ENCODE measurements around the gene MYBPHL. TPM values are rescaled to one million over a fixed set of nuclear protein-coding genes. Genes with fewer than 3 reads are reported as not detected.

MYBPHL gene
- total RNA-seq, 1 donor from 2014 or later: 0.60 TPM

DNA sequence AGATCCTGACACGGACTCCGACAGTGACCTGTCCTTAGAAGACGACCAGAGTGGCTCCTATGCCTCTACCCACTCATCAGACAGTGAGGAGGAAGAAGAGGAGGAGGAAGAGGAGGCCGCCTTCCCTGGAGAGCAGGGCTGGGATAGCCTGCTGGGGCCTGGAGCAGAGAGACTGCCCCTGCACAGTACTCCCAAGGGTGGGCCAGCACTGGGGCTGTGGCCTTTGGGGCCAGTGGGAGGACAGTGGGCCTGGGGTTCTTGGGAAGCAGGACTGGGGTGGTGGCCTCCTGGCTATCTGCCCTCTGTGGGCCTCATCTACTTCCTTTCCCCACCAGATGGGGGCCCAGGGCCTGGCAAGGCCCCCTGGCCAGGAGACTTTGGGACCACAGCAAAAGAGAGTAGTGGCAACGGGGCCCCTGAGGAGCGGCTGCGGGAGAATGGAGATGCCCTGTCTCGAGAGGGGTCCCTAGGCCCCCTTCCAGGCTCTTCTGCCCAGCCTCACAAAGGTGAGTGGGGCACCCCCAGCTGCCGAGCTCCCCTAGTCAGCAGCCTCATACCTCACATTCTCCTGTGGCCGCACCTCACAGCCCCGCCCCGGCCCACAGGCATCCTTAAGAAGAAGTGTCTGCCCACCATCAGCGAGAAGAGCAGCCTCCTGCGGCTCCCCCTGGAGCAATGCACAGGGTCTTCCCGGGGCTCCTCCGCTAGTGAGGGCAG, 33.8 kb downstream of the MYBPHL start:
- TF ChIP-seq, protein P1, sequence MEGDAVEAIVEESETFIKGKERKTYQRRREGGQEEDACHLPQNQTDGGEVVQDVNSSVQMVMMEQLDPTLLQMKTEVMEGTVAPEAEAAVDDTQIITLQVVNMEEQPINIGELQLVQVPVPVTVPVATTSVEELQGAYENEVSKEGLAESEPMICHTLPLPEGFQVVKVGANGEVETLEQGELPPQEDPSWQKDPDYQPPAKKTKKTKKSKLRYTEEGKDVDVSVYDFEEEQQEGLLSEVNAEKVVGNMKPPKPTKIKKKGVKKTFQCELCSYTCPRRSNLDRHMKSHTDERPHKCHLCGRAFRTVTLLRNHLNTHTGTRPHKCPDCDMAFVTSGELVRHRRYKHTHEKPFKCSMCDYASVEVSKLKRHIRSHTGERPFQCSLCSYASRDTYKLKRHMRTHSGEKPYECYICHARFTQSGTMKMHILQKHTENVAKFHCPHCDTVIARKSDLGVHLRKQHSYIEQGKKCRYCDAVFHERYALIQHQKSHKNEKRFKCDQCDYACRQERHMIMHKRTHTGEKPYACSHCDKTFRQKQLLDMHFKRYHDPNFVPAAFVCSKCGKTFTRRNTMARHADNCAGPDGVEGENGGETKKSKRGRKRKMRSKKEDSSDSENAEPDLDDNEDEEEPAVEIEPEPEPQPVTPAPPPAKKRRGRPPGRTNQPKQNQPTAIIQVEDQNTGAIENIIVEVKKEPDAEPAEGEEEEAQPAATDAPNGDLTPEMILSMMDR (conservative IDR thresholded peaks at IDR 0.05): no peak
- peak overlapping the region; percentile 58 for H3K27ac Mint-ChIP-seq
- H3K36me3 Mint-ChIP-seq: peaks cover 7% of the 10 kb centered on the region
- H3K4me3 Mint-ChIP-seq: no peak overlapping the region
- DNase-seq (ENCODE audit: extremely low spot score, unreplicated experiment): peak; percentile 64
- peaks cover 23% of the 10 kb centered on the region for H3K4me1 Mint-ChIP-seq (ENCODE audit: unreplicated experiment)
- H3K27me3 Mint-ChIP-seq: no peaks in the 10 kb centered on the region
- no peaks in the 10 kb centered on the region for H3K9me3 Mint-ChIP-seq

DNA sequence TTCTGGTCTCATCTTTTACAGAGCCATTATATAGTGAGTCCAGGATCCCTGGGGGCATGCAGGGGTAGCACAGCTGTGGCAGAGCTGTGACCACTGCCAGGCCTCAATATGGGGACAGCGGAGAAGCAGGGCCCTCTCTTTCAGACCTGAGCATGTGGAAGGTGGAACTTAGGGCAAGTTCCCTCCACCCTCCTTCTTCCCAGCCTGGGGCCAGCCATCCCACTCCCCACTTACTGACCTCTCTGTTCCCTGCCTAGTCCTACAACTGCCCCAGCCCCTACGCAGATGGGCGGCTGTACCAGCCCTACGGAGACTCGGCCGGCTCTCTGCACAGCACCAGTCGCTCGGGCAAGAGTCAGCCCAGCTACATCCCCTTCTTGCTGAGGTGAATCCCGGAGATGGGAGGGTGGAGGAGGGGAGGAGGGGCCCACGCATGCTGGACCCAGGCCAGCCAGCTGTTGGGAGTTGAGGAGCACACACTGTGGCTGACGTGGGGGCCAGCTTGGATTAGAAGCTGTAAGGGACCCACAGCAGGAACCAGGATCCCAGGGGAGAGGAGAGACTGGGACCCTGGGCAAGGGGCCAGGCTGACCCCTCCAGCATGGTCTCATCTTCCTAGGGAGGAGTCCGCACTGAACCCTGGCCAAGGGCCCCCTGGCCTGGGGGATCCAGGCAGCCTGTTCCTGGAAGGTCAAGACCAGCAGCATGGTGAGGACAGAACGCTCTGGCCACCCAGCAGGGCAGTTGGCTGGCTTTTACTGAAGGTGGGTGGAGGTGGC, 34.6 kb downstream of the MYBPHL start:
- Mint-ChIP-seq H3K36me3 (peaks cover 7% of the 10 kb centered on the region), H3K4me3 (no peak overlapping the region), H3K9me3 (no peaks in the 10 kb centered on the region), H3K27me3 (no peaks in the 10 kb centered on the region), H3K4me1 (ENCODE audit: unreplicated experiment) (peaks cover 23% of the 10 kb centered on the region), H3K27ac (peak overlapping the region; percentile 58)
- DNase-seq (ENCODE audit: extremely low spot score, unreplicated experiment): peak; percentile 67
- TF ChIP-seq, protein P1 (conservative IDR thresholded peaks at IDR 0.05): no peak

DNA sequence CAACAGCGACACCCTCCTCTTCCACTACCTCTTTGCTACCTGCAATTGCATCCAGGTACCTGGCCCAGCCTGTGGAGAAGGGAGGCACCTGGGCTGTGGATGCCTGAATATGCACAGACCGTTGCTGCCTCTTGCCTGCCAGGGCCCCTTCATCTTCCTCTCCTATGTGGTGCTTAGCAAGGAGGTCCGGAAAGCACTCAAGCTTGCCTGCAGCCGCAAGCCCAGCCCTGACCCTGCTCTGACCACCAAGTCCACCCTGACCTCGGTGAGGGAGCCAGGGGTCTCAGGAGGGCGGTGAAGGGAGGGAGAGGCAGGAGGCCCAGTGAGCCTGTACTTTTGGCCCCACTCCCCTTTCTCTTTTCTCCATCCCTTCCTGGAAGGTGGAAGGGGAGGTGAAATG, 35.4 kb downstream of the MYBPHL start:
- H3K36me3 Mint-ChIP-seq: peaks cover 7% of the 10 kb centered on the region
- H3K4me1 Mint-ChIP-seq (ENCODE audit: unreplicated experiment): peaks cover 23% of the 10 kb centered on the region
- TF ChIP-seq, protein P1 (conservative IDR thresholded peaks at IDR 0.05): no peak
- no peak overlapping the region for H3K4me3 Mint-ChIP-seq
- H3K27ac Mint-ChIP-seq: peak overlapping the region; percentile 51
- no peaks in the 10 kb centered on the region for H3K9me3 Mint-ChIP-seq
- no peaks in the 10 kb centered on the region for H3K27me3 Mint-ChIP-seq
- DNase-seq (ENCODE audit: extremely low spot score, unreplicated experiment): peak; percentile 60

GRCh38 chr1:109270623-109271317, 36.0 kb downstream of the MYBPHL start:
- peaks cover 21% of the 10 kb centered on the region for H3K4me1 Mint-ChIP-seq (ENCODE audit: unreplicated experiment)
- H3K36me3 Mint-ChIP-seq: peaks cover 7% of the 10 kb centered on the region

DNA sequence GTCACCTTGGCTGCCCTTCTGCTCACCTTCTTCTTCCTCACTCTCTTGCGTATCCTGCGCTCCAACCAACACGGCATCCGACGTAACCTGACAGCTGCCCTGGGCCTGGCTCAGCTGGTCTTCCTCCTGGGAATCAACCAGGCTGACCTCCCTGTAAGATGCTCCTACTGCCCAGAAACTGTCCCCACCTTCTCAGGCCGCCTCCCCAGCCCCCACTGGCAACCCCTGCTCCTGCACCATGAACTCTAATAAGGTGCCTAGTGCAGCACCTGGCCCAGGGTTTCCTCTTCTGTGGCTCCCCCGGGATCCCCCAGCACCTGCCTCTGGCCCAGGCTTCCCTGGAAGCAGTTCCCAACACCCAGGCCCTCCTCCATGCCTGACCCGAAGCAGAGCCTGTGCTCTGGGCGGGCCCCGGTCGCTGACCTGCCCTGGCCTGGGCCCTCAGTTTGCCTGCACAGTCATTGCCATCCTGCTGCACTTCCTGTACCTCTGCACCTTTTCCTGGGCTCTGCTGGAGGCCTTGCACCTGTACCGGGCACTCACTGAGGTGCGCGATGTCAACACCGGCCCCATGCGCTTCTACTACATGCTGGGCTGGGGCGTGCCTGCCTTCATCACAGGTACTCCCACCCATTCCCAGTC, 36.7 kb downstream of the MYBPHL start:
- peaks cover 14% of the 10 kb centered on the region for H3K4me1 Mint-ChIP-seq (ENCODE audit: unreplicated experiment)
- no peak overlapping the region for H3K4me3 Mint-ChIP-seq
- no peaks in the 10 kb centered on the region for H3K27me3 Mint-ChIP-seq
- peak; percentile 63 for DNase-seq (ENCODE audit: extremely low spot score, unreplicated experiment)
- peak overlapping the region; percentile 16 for H3K27ac Mint-ChIP-seq
- TF ChIP-seq, protein P1 (conservative IDR thresholded peaks at IDR 0.05): no peak
- H3K36me3 Mint-ChIP-seq: peaks cover 7% of the 10 kb centered on the region
- H3K9me3 Mint-ChIP-seq: no peaks in the 10 kb centered on the region

More at GRCh38 chr1:109270623-109271317, 36.0 kb downstream of the MYBPHL start:
- Mint-ChIP-seq H3K4me3 (no peak overlapping the region), H3K27me3 (no peaks in the 10 kb centered on the region), H3K27ac (peak overlapping the region; percentile 16), H3K9me3 (no peaks in the 10 kb centered on the region)
- peak; percentile 64 for DNase-seq (ENCODE audit: extremely low spot score, unreplicated experiment)
- TF ChIP-seq, protein P1 (conservative IDR thresholded peaks at IDR 0.05): no peak

Measured in type B pancreatic cell (in vitro differentiated cells).